GM21717 (cell line): ENCODE data around the gene KCNJ4.
"Not testable (repeated sequence)": the region's sequence is repeated elsewhere in the genome, so short reads cannot be mapped to it uniquely, and the experiment has no call there.

Source experiments
- ATAC-seq: cut with Tn5 transposase; IDR thresholded peaks from one replicate; pipeline ENCODE4 v1.9.1; 2021; ENCODE audit warnings: mild to moderate bottlenecking, moderate library complexity; ENCODE audit not compliant: unreplicated experiment

The KCNJ4 gene

GRCh38 chr22:38471237-38471636 lies 16.2 kb upstream of the KCNJ4 start:
- no peak for ATAC-seq

- not testable (repeated sequence) for ATAC-seq
Measured at GRCh38 chr22:38470179-38470578, 15.2 kb upstream of the KCNJ4 start.

- ATAC-seq, result no peak
Measured at GRCh38 chr22:38469306-38469781, 14.3 kb upstream of the KCNJ4 start.

- no peak for ATAC-seq
Measured at GRCh38 chr22:38468443-38469305, 13.7 kb upstream of the KCNJ4 start.

- ATAC-seq, result no peak
Measured at GRCh38 chr22:38467904-38468442, 13.0 kb upstream of the KCNJ4 start, which contains the start of gene KDELR3. Gene KDELR3 (plus strand): TSS chr22:38468096. CDS start chr22:38468234, 138 bp downstream.

- ATAC-seq, result no peak
Measured at GRCh38 chr22:38467438-38467903, 12.5 kb upstream of the KCNJ4 start.

- ATAC-seq, result no peak
Measured at GRCh38 chr22:38465673-38466490, 10.9 kb upstream of the KCNJ4 start.

- ATAC-seq, result no peak
Measured at GRCh38 chr22:38464992-38465672, 10.1 kb upstream of the KCNJ4 start.

GRCh38 chr22:38462960-38463784 lies 8.2 kb upstream of the KCNJ4 start:
- ATAC-seq, result no peak

- no peak for ATAC-seq
Measured at GRCh38 chr22:38461414-38462081, 6.5 kb upstream of the KCNJ4 start.

- no peak for ATAC-seq
Measured at GRCh38 chr22:38461057-38461413, 6.0 kb upstream of the KCNJ4 start.

GRCh38 chr22:38460426-38460840 lies 5.4 kb upstream of the KCNJ4 start:
- ATAC-seq, result no peak

GRCh38 chr22:38456841-38457699 lies 2.1 kb upstream of the KCNJ4 start:
- ATAC-seq, result no peak

- no peak for ATAC-seq
Measured at GRCh38 chr22:38456272-38456835, 1.4 kb upstream of the KCNJ4 start.

- ATAC-seq, result no peak
Measured at GRCh38 chr22:38455530-38456271, 702 bp upstream of the KCNJ4 start.

GRCh38 chr22:38454353-38455075 lies 485 bp downstream of the KCNJ4 start:
- no peak for ATAC-seq

- ATAC-seq, result no peak
Measured at GRCh38 chr22:38453996-38454352, 1.0 kb downstream of the KCNJ4 start.
